ENCODE data around the gene CRACDL.

CRACDL gene

DNA sequence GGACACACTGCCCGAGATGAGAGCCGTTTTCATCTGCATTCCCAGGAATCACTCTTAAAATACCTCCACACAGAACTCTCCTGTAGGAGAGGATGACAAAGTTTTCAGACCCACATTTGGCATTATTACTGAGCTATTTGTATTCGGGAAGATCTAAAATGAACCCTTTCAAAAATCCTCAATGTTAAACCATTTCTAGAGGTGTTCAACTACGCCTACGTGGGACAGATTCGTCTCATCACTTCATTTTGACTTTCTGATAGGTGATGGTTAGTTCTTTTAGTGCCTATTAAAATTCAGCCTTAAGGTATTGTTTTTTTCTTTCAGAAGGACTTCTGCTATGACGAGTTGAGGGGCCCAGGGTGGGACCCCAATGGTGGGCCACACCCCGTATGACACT is 133.7 kb downstream of the CRACDL start:
- no peak for DNase-seq (ENCODE audit: low read depth)
- TF ChIP-seq, protein P1, sequence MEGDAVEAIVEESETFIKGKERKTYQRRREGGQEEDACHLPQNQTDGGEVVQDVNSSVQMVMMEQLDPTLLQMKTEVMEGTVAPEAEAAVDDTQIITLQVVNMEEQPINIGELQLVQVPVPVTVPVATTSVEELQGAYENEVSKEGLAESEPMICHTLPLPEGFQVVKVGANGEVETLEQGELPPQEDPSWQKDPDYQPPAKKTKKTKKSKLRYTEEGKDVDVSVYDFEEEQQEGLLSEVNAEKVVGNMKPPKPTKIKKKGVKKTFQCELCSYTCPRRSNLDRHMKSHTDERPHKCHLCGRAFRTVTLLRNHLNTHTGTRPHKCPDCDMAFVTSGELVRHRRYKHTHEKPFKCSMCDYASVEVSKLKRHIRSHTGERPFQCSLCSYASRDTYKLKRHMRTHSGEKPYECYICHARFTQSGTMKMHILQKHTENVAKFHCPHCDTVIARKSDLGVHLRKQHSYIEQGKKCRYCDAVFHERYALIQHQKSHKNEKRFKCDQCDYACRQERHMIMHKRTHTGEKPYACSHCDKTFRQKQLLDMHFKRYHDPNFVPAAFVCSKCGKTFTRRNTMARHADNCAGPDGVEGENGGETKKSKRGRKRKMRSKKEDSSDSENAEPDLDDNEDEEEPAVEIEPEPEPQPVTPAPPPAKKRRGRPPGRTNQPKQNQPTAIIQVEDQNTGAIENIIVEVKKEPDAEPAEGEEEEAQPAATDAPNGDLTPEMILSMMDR (IDR thresholded peaks at IDR 0.05; ENCODE audit: insufficient read depth, low read depth, low read length, missing control alignments), result no peak
- no peak overlapping the region for H3K4me3 ChIP-seq (ENCODE audit: low read length)

DNA sequence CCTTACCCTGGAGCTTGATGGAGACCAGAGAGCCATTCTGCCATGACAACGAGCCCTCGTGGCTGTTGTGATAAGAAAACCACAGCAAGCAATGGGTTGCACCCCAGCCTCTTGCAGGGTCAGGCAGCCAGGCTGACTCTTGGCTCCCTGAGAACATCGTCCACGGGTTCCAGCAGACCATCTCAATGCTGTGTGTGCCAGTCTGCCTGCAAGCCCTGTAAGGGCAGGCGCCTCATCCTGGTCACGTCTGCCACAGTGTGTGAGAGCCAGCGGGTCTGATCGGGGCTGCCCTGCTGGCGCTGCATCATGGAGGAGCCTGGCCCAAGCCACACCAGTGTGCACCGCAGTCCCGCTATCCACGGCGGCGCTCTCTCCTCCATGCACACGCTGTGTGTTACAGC is 134.1 kb downstream of the CRACDL start:
- no peak overlapping the region for H3K4me3 ChIP-seq (ENCODE audit: low read length)
- TF ChIP-seq, protein P1 (IDR thresholded peaks at IDR 0.05; ENCODE audit: insufficient read depth, low read depth, low read length, missing control alignments), result no peak
- DNase-seq (ENCODE audit: low read depth), result no peak

DNA sequence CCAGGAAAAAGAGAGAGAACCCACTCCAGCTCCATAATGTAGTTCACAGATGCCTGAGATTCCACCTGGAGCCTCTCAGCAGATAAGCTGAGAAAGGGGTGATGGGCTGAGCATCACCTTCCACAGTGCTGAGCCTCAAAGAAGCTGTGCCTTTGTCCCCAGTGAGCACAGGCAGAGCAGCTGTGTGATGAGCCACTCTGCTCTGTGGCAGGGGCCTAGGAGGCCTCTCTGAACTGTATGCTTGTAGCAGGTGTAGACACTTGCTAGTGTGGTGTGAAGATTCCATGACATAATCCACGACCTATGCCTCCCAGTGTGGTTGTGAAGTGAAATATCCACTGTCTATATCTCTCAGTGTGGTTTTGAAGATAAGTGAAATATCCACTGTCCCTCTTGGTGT is 134.7 kb downstream of the CRACDL start:
- DNase-seq (ENCODE audit: low read depth), result no peak
- no peak overlapping the region for H3K4me3 ChIP-seq (ENCODE audit: low read length)
- TF ChIP-seq, protein P1 (IDR thresholded peaks at IDR 0.05; ENCODE audit: insufficient read depth, low read depth, low read length, missing control alignments), result no peak

DNA sequence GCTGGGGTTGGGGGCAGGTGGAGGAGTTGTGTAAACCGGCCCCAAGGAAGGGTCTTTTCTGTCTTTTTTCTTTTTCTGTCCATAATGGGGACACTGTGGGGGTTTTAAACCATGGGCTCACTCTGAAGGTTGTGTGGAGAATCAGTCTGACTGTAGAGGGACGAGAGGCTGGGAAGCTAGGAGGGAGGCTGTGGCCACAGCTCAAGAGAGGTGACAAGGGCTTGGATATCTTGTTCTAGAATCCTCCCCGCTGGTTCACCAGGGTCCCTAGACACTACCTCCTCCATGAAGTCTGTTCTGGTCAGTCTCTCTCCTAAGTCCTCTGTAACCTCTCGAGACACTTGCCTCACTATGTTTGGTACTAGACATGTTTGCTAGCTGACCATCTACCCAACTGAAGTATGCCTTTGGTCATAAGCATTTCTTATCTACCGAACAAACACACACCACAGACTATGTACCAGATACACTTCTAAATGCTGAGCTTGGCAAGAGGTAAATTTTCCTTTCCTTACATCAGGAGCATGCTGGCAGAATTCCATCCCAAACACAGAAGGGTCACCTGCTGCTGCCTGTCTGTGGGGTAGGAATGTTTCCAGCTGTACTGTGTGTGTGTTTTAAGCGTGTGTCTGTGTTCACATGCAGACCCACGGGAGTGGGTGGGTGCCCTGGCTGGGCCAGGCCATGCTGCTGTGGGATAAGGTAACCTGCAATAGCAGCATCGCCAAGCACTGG is 135.5 kb downstream of the CRACDL start:
- no peak overlapping the region for H3K4me3 ChIP-seq (ENCODE audit: low read length)
- no peak for DNase-seq (ENCODE audit: low read depth)
- TF ChIP-seq, protein P1 (IDR thresholded peaks at IDR 0.05; ENCODE audit: insufficient read depth, low read depth, low read length, missing control alignments), result no peak

DNA sequence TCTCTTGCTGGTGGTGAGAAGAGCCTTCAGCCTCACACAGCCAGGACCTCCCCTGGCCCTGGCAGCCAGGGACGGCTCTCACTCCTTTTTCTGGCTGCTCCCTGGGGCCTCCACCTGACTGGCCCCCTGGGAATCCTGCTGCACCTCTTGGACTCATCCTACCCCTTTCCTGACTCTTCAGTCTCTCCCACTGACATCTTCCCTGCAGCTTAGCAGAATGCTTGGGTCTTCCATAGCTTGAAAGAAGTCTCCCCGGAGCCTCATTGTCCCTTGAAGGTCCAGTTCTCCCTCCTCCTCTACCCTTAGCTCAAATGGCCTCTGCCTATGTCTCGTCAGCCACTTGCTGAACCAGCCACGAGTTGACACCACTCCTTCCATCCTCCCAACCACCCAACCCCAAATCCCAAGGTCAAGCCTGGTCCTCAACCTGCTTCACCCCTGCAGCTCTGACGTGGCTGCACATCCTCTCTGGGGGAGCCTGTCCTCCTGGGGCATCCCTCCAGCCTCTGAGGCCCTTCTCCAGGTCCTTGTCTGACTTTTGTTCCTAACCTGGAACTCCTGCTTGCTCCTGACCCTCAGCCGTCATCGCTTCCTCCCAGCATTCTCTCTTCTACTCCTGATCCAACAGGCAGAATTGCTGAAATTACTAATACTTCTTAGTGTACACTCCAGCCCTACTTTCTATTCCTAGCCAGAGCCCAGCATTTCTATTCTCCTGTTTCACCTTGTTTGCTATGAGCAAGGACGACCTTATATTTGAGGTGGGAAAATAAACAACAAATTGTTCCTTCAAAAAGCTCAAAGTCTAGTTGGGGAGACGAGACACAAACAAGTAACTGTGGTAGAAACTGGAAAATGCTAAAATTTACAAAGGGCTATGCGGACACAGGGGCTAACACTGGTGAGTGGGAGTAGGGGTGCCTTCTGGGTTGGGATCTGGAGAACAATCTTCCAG is 136.4 kb downstream of the CRACDL start:
- H3K4me3 ChIP-seq (ENCODE audit: low read length), result no peak overlapping the region
- no peak for DNase-seq (ENCODE audit: low read depth)
- TF ChIP-seq, protein P1 (IDR thresholded peaks at IDR 0.05; ENCODE audit: insufficient read depth, low read depth, low read length, missing control alignments), result no peak

DNA sequence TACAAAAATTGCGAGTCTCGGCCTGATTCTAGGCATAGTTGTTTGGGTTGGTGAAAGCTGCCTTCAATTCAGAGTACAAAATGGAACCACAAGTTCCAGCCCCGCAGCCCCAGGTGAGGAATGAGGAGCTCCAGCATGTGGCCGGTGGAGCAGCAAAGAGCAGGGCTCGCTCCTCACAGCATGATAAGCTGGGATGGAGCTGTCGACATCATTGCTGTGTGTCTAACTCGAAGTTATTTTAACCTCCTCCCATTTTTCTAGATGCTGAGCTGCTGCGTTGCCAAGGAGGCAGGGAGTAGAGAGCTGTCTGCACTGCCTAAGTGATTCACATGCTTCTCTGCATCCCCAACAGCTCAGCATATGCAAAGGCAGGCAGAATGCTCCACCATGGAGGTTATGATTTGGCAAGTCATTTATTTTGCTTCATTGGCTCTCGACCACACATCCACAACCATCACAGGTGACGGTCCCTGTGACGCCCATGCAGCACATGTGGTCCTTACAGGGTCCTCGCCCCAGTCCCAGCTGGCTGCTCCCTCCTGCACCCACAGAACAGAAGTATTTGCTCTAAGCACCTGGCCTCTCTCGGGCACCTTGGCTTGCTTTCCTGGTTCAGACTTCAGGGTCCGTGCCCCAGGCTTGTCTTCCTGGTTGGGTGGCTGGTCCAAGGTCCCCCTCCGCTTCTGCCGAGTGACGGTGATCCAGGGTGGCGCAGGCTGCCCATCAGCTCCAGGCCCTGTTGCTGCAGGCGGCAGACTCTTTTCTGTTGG is 139.1 kb downstream of the CRACDL start:
- H3K4me3 ChIP-seq (ENCODE audit: low read length), result no peak overlapping the region
- TF ChIP-seq, protein P1 (IDR thresholded peaks at IDR 0.05; ENCODE audit: insufficient read depth, low read depth, low read length, missing control alignments), result no peak
- no peak for DNase-seq (ENCODE audit: low read depth)
